ENCODE data around the gene HS6ST1.

- no peak for TF ChIP-seq POLR2A (IDR thresholded peaks at IDR 0.05)
- TF ChIP-seq, protein P1, sequence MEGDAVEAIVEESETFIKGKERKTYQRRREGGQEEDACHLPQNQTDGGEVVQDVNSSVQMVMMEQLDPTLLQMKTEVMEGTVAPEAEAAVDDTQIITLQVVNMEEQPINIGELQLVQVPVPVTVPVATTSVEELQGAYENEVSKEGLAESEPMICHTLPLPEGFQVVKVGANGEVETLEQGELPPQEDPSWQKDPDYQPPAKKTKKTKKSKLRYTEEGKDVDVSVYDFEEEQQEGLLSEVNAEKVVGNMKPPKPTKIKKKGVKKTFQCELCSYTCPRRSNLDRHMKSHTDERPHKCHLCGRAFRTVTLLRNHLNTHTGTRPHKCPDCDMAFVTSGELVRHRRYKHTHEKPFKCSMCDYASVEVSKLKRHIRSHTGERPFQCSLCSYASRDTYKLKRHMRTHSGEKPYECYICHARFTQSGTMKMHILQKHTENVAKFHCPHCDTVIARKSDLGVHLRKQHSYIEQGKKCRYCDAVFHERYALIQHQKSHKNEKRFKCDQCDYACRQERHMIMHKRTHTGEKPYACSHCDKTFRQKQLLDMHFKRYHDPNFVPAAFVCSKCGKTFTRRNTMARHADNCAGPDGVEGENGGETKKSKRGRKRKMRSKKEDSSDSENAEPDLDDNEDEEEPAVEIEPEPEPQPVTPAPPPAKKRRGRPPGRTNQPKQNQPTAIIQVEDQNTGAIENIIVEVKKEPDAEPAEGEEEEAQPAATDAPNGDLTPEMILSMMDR (IDR thresholded peaks at IDR 0.05): no peak
These were observed 30.0 kb upstream of the HS6ST1 start for GRCh38 chr2:128348701-128349100.

Measured in testis (tissue), 2 donors.